Transverse colon (tissue), 4 donors: ENCODE results near the gene PYGM. TPM values are rescaled to one million over a fixed set of nuclear protein-coding genes. Genes with fewer than 3 reads are reported as not detected.
A peak's percentile ranks its signal among the peaks of the same experiment; 100 is the strongest.

Experiments used
- DNase-seq: peaks from one replicate; pipeline ENCODE4 v3.0.0-alpha.2; 2019
- H3K27ac ChIP-seq, 4 donors: fragments of 200-600 bp; sonication (generic); 2 replicates each; pipeline ENCODE4 v1.5.1; 2016 to 2018; ENCODE audit warnings: inconsistent platforms in 4 of 4
- H3K27me3 ChIP-seq: fragments of 200-600 bp; sonication (generic); 2 replicates; pipeline ENCODE4 v1.5.1; 2017; ENCODE audit warnings: inconsistent platforms
- H3K36me3 ChIP-seq, 4 donors: fragments of 200-600 bp; sonication (generic); 2 replicates each; pipeline ENCODE4 v1.5.1; 2017 to 2019; ENCODE audit warnings: inconsistent platforms in 4 of 4
- H3K4me1 ChIP-seq, 4 donors: fragments of 200-600 bp; sonication (generic); 2 replicates each; pipeline ENCODE4 v1.5.1; 2017 to 2020; ENCODE audit warnings: inconsistent platforms in 4 of 4
- H3K4me3 ChIP-seq, 4 donors: fragments of 200-600 bp; sonication (generic); 1 replicate in 1 of 4; 2 replicates in 3 of 4; pipeline versions ENCODE4 v1.5.1 to v1.6.1; 2017 to 2019; ENCODE audit warnings: inconsistent platforms in 4 of 4
- H3K9me3 ChIP-seq, 2 donors: fragments of 200-600 bp; sonication (generic); 2 replicates each; pipeline ENCODE4 v1.5.1; 2017 to 2019; ENCODE audit warnings: inconsistent platforms in 2 of 2
- EP300 ChIP-seq: sonication (generic); formaldehyde crosslinking; IDR thresholded peaks from one replicate; pipeline ENCODE4 v1.6.1; 2017; ENCODE audit warnings: antibody characterized with exemption, low read depth
- POLR2A ChIP-seq: fragments of 450-650 bp; IDR thresholded peaks from one replicate; pipeline ENCODE4 v1.6.1; 2016; ENCODE audit warnings: antibody characterized with exemption, mild to moderate bottlenecking, moderate library complexity
- POLR2AphosphoS5 ChIP-seq, 3 donors: sonication (generic); formaldehyde crosslinking; IDR thresholded peaks; one replicate each; pipeline ENCODE4 v1.6.1; 2016; ENCODE audit warnings: antibody characterized with exemption in 3 of 3
- WGBS, 2 donors: methylation state at CpG; one replicate each; pipeline ENCODE4 v1.1.5; 2018; ENCODE audit warnings: low coverage in 1 of 2; 5-methylcytosine and 5-hydroxymethylcytosine counted together
- in situ Hi-C, 4 donors: fragments of 200-750 bp; cut with MboI; loops; one replicate each; pipeline versions ENCODE4 v1.15.0 to v1.15.1; 2017; ENCODE audit warnings: low sequenced_read_pairs in 3 of 4, low pct_ligation_motif_present in 1 of 4, low pct_unique_long_range_greater_than_20kb in 1 of 4
- intact Hi-C: fragments of 100-400 bp; cut with DNase I; formaldehyde crosslinking; loops from one replicate; pipeline ENCODE4 v1.15.1; 2023; ENCODE audit warnings: low total_unique reads
- total RNA-seq, 4 donors: library from RNA; depleted of rRNA; stranded (reverse); fragments of >200 nt; gene quantifications; one replicate each; pipeline ENCODE4 v1.1.0, GENCODE V29; 2016
- TF ChIP-seq, protein P1 (sequence below), 5 experiments: fragments of 200-600 bp in 3 of 5; fragments of 450-650 bp in 2 of 5; sonication (generic) in 3 of 5; IDR thresholded peaks; 1 replicate in 2 of 5; 2 replicates in 3 of 5; pipeline ENCODE4 v1.5.1; 2016 to 2017; ENCODE audit warnings: antibody characterized with exemption in 5 of 5, inconsistent platforms in 3 of 5, mild to moderate bottlenecking in 2 of 5, moderate library complexity in 1 of 5

PYGM gene
- total RNA-seq, 4 donors from 2014 or later: 1.2 to 7.9 (median 2.2) TPM

DNA sequence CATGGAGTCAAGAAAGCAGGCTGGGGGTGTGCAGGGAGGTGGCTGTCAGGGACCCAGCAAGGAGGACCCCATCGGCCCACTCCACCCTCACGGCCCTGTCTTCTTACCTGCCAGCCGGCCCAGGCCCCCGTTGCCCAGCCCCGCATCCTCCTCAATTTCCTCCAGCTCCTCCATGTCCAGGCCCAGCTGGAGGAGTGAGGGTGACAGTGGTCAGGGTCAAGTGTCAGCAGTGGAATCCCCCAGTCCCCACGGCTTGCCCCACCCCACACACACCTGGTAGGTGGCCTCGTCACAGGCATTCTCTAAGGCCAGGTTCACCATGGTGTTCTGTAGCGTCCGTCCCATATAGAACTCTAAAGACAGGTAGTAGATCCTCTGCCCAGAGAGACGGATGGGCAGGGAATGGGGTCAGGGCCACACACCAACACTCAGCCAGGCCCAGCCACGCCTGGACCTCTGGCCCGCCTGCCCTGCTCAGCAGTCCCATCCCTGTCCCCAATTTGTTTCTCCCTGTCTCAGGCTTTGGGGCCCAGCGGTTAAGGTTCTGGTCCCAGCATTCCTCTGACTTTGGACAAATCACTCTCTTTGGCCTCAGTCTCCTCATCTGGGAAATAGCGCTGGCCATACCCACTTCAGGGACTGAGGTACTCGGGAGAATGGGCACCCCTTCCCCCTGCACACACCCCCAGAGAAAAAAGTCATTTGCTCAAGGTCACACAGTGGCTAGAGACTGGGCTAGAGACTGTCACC is 1.3 kb downstream of the PYGM start:
- Histone ChIP-seq H3K36me3 (no peaks in the 10 kb centered on the region), H3K27me3 (no peaks in the 10 kb centered on the region), H3K27ac (peak overlapping the region in 3 of 4 donors; percentile 70 to 78 (median 76)), H3K4me1 (peaks cover 12 to 40% (median 16%) of the 10 kb centered on the region in 4 donors), H3K9me3 (no peaks in the 10 kb centered on the region), H3K4me3 (no peak overlapping the region)
- TF ChIP-seq POLR2A: no peak
- no peak for TF ChIP-seq EP300
- TF ChIP-seq POLR2AphosphoS5 (IDR thresholded peaks at IDR 0.05): no peak
- TF ChIP-seq, protein P1, sequence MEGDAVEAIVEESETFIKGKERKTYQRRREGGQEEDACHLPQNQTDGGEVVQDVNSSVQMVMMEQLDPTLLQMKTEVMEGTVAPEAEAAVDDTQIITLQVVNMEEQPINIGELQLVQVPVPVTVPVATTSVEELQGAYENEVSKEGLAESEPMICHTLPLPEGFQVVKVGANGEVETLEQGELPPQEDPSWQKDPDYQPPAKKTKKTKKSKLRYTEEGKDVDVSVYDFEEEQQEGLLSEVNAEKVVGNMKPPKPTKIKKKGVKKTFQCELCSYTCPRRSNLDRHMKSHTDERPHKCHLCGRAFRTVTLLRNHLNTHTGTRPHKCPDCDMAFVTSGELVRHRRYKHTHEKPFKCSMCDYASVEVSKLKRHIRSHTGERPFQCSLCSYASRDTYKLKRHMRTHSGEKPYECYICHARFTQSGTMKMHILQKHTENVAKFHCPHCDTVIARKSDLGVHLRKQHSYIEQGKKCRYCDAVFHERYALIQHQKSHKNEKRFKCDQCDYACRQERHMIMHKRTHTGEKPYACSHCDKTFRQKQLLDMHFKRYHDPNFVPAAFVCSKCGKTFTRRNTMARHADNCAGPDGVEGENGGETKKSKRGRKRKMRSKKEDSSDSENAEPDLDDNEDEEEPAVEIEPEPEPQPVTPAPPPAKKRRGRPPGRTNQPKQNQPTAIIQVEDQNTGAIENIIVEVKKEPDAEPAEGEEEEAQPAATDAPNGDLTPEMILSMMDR (IDR thresholded peaks at IDR 0.05): no peak
- in situ Hi-C loops: no loop called here
- intact Hi-C loops: no loop called here
- WGBS, 2 donors: 83 to 100% methylated on average over 2 to 15 of the region's 15 CpGs
- no peak for DNase-seq

DNA sequence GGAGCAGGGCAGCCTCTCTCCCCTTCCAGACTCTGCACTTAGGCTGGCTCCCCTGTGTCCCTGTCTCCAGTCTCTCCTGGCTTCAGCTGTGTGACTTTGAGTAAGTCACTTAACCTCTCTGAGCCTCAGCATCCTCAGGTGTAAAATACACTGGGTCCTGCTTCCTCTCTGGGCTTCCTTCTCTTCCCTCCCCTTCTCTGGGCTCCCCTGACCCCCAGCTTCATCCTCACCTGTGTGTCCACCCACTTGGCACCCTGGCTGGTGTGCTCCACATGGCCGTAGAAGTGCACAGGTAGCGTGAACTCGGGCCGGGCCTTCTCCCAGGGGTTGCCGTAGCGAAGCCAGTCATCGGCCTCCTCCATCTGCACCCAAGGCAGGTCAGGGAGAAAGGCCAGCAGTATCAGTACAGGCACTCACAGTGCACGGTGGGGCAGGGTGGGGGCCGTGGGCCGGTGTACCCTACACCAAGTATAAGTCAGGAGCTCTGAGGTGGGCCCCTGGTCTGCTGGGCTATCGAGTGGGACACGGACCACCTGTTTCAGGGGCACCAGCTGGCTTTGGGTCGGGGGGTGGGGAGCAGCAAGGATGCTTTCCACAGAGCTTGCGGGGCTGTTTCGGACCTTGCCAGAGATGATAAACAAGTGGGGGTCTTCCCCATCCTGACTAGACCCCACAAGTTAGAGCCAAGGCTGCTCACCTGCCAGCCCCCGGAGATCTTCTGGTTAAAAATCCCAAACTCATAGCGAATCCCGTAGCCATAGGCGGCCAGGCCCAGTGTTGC is 2.0 kb downstream of the PYGM start:
- DNase-seq: no peak
- Histone ChIP-seq H3K27me3 (no peaks in the 10 kb centered on the region), H3K4me3 (no peak overlapping the region), H3K27ac (no peak overlapping the region), H3K4me1 (peaks cover 5 to 32% (median 9%) of the 10 kb centered on the region in 4 donors), H3K36me3 (no peaks in the 10 kb centered on the region), H3K9me3 (no peaks in the 10 kb centered on the region)
- TF ChIP-seq, protein P1 (IDR thresholded peaks at IDR 0.05): no peak
- intact Hi-C loops (no loop called here), in situ Hi-C loops (no loop called here)
- WGBS, 2 donors: 86 to 100% methylated on average over 3 to 19 of the region's 19 CpGs

DNA sequence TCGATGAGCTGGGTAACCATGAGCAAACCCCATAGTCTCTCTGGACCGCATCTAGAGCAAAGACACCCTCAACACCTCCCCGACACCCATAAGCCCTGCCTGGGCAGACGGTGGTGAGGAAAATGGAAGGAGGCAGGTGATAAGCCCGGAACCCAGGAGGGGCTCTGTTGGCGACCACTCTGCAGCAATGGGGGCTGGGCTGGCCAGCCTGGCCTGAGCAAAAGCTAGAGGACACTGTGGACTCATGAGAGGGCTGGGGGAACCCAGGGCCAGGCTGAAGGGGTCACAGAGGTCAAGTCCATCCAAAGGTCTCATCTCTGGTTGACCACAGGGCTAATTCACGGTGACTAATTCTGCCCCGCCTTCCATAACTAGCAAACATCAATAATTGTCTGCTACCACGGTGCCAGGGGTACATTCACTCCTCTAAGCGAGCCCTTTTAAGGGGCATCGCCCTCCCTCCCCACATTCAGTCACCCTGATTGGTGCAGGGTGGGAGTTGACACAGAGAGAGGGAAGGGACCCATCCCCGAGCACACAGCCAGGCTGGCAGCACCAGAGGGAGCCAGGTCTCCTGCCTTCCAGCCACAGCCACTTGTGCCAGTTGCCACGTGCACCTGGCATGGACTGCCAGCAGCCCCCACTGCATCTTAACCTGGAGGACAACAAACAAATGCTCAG is 4.0 kb downstream of the PYGM start:
- no peaks in the 10 kb centered on the region for H3K27me3 ChIP-seq
- intact Hi-C loops: no loop called here
- H3K27ac ChIP-seq: no peak overlapping the region
- DNase-seq: no peak
- no peaks in the 10 kb centered on the region for H3K36me3 ChIP-seq
- H3K9me3 ChIP-seq: no peaks in the 10 kb centered on the region
- no peak for TF ChIP-seq POLR2AphosphoS5 (IDR thresholded peaks at IDR 0.05)
- TF ChIP-seq EP300: no peak
- TF ChIP-seq POLR2A: no peak
- TF ChIP-seq, protein P1 (IDR thresholded peaks at IDR 0.05): no peak
- 81% methylated on average over 13 of the region's 13 CpGs; no CpG with 5 or more reads in 1 of the 2 donors for WGBS, 2 donors
- in situ Hi-C loops: no loop called here
- peaks cover 4 to 21% (median 5%) of the 10 kb centered on the region in 4 donors for H3K4me1 ChIP-seq
- H3K4me3 ChIP-seq: no peak overlapping the region

DNA sequence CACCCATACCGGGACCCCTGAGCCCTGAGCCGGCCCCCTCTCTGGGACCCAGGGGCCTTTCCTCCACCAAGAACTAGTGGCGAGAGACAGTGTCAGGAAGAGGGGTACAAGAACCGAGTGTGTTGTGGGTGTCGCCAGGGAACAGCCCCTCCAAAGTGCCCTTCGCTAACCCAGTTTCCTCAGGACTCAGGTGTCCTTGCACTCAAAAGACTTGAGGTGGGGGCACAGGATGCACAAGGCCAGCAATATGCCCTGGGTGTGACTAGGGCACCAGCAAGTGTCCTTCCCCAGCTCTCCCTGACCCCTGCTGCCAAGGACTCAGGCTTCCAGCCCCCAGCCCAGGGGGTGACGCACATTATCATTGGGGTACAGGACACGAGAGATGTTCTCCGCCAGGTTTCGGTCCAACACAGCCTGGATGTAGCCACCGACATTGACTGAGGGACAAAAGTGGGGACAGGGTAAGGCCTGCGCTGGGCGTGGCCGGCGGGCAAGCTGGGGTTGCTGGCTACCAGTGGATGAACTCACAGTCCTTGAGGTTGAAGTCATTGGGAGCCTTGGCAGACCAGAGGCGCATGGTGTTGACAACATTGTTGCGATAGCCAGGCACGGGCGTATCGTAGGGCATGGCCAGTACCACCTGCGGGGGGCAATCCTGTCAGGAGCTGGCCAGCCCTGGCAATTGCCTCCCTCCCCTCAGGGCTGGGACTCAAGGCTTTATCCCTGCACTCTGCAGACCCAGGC is 4.7 kb downstream of the PYGM start:
- in situ Hi-C loops (no loop called here), intact Hi-C loops (no loop called here)
- no peaks in the 10 kb centered on the region for H3K36me3 ChIP-seq
- no peak for DNase-seq
- no peak overlapping the region for H3K4me3 ChIP-seq
- H3K27me3 ChIP-seq: no peaks in the 10 kb centered on the region
- no peak for TF ChIP-seq POLR2A
- TF ChIP-seq, protein P1 (IDR thresholded peaks at IDR 0.05): no peak
- no peak for TF ChIP-seq EP300
- H3K4me1 ChIP-seq: peaks cover 1 to 14% (median 3%) of the 10 kb centered on the region in 4 donors
- 91% methylated on average over 21 of the region's 21 CpGs; no CpG with 5 or more reads in 1 of the 2 donors for WGBS, 2 donors
- H3K9me3 ChIP-seq: no peaks in the 10 kb centered on the region
- H3K27ac ChIP-seq: no peak overlapping the region
